GM15510 (cell line): Measurements from ENCODE around the gene ATP2B3.

Experiments
- POLR2A ChIP-seq: IDR thresholded peaks from 3 replicates; pipeline ENCODE4 v1.6.1; 2011; ENCODE audit warnings: borderline replicate concordance; ENCODE audit not compliant: insufficient read length; ENCODE audit errors: extremely low read depth

The ATP2B3 gene

DNA sequence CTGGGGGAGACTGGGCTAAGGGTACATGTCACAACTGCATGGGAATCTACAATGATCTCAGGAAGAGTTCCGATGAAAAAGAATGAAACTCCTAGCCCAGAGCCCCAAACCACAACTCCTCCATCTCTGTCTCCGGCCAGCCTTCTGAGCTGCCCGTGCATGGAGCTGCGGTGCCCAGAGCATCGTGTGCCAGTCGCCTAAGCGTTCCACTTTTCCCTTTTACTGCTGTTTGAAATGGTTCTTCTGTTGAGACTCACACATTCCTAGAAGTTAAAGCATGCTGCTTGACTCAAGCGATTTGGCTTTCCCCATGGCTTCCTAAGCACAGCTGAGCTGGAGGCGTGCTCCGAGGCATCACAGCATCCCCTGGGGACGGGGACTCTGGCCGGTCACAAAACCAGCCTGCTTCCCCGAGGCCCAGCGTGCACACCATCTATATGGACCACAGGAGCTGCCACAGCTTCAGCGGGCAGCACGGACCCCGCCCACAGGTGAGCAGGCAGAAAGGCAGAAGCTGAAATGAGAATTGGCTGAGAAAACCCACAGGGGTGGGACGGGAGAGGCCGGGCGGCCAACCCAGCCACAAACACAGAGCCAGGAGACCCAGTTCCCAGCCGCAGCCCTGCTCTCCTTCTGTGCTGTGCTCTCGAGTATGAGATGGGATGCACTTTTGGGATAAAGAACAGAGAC is 76.5 kb downstream of the ATP2B3 start:
- no peak for TF ChIP-seq POLR2A

DNA sequence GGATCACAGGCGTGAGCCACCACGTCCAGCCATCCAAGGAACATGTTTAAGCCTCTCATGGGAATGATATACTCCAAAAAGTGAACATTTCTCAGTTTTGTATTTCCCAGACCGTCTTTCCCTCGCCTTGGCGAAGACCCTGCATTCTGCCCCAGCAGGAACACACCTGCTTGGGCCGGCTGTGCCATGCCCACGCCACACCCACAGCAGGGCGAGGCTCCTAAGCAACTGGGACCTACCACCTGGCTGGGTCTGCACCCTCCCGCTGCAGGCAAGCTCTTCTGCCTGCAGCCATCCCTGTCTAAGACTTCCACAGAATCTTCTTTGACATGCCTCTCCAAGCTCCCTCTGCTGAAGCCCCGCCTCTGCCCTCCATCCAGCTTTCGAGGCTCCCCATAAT is 77.9 kb downstream of the ATP2B3 start:
- TF ChIP-seq POLR2A, result no peak

DNA sequence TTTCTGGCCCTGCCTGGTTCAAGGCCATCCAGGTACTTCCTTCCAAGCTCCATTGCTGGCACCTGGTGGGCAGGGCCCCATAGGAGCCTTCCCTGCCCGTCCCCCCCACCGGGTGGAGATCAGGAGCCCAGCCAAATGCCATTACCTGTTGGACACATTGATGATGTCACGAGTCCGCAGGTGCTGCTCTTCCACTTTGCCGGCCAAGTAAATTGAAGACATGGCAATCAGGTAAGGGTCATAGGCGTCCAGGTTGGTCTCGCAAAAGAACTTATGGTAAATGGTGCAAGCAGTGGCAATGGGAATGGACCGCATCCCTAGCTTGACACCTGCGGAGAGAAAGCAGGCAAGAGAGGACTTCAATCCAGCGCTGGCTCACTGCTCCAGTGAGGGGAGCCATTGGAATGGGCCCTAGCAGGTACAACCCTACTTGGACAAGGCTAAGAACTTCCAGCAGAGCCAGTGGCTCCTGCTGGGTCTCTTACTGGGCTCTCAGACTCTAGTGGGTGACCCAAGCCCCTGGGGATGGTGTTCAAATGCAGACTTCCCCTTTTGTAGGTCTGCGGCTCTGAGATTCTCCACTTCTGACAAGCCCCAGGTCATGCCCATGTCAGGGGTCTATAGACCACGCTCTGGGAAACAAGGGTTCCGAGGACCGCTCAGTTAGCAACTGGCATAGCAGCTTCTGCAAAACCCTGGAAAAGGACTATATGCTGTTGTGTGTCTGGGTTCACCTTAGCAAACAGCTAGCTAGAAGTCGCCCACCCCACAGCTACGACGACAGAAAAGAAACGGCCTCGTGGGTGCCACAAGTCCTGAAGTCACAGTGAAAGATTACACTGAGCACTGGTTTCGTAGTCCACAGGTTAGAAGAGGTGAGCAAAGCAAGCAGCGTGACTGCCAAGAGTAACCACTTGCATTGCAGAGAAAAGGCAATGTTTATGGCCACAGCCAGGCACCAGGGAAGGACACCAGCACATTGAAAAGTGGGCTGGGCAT is 78.7 kb downstream of the ATP2B3 start:
- TF ChIP-seq POLR2A, result no peak

DNA sequence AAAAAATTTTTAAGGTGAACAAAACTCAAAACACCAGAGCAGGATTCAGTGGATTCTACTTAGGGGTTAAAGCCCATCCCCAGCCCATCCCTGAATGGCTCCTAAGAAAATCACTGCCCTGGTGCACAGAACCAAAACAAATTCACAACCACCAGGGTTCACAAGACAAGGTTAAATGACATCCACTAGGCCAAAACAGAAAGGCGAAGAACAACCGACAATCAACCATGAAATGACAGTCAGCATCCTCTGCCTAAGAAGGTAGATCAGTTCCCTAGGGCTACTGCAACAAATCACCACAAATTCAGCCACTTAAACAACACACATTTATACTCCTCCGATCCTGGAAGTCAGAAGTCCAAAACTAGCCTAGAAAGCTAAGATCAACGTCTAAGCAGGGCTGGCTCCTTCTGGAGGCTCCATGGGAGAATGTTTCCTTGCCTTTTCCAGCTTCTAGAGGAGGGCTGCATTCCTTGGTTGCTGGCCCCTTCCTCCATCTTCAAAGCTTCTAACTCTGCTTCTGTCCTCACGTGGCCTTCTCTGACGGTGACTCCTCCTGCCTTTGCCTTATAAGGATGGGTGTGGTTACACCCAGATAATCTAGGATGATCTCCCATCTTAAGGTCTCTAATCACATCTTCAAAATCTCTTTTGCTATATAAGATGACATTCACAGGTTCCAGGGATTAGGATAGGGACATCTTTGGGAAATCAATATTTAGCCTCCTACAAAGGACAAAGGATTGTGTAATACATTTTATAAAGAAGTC is 79.7 kb downstream of the ATP2B3 start:
- no peak for TF ChIP-seq POLR2A

GRCh38 chrX:153598541-153599191 is 81.2 kb downstream of the ATP2B3 start, which contains the start of gene CCNQ:
Gene CCNQ, minus strand, starts transcription at chrX:153599139. Its CDS starts 66 bp downstream, at chrX:153599073.
- peak; percentile 44 for TF ChIP-seq POLR2A

DNA sequence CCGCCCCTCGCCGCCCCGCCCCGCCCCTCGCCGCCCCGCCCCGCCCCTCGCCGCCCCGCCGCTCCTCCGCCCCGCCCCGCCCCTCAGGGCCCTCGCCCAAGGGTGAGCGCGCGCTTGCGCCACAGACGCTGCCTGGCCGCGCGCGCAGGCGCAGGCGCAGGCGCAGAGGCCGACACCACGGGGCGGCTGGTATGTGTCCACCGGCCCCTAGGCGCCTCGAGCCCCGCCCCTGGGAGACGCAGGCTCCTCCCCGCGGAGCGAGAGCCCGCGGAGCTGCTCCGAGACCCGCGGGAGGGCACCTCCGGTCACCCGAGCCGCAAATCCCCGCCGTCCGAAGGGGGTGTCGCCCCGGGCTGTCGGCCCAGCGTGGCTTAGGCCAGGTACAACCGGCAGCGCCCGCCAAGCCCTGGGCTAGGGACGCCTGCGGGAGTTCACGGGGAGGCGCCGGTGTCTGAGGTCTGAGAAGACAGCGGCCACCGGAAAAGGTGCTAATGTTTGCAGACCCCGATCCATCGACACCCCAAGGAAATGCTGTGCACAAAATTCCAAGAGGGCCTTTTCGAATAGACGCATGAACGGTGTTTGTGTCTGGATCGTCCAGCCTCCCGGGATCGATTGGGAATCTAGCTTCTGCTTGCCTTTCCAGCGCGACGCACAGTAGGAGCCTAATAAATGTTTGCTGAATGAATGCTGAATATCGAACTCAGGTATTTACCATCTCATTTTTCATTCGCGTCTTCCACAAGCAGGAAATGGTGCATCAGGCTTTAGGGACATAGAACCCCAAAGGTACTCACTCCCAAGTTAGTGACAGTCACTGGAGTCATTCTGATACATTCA is 82.0 kb downstream of the ATP2B3 start:
- no peak for TF ChIP-seq POLR2A

DNA sequence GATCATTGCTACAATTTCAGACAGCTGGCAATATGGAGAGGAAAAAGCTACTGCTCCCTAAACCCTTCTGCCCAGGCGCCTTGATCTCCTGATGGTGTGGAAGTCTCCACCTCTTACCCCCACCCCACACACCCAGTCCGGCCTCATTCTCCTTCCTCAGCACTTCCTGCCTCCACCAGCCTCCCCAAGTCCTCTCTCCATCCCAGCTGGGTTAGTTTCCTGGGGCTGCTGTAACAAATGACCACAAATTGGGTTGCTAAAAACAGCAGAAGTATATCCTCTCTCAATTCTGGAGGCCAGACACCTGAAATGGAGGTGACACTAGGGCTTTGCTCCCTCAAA is 82.6 kb downstream of the ATP2B3 start:
- no peak for TF ChIP-seq POLR2A

DNA sequence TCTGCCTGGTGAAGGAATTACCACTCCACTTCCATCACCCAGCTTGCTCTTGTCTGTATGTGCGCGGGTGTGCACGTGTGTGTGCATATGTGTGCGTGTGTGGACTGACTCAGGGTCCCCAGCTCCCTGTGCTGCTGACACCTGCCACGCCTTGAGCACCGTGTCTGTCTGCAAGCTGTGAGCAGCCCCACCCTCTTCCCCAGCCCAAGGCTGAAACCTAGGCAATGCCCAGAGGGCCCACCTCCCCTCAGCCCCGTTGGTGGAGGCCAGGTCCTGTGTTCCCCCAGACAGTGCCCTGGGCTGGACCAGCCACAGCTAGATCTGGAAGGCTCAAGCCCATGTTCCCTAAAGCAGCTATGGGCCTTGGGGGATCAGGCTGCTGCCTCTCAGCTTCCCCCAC is 83.5 kb downstream of the ATP2B3 start:
- TF ChIP-seq POLR2A, result no peak

GRCh38 chrX:153601511-153602110 is 84.2 kb downstream of the ATP2B3 start:
- TF ChIP-seq POLR2A, result no peak

- TF ChIP-seq POLR2A, result no peak
Observed at GRCh38 chrX:153602601-153603000, 85.2 kb downstream of the ATP2B3 start.

DNA sequence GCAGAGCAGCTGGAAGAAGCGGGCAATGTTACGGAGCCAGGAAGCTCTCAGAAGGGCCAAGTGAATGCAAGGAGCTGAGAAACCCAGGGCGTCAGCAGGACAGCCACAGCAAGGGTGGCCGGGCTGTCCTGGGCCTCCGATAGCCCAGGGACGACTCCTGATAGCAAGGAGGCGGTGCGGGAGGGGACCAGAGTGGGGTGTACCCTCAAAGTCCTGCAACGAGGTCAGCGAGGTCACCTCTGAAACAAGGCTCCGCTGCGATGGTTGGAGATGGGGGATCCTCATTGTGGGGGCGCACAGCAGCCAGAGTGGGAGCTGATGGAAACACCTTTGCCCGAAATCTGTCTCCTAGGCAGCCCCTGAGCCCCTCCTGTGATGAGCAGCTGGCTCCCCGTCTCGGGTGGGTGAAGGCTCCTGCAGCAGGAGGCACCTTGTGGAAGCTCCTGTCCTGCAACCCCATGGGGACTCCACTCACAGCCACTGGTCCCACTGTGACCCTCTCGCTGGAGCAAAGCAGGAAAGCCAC is 85.8 kb downstream of the ATP2B3 start:
- no peak for TF ChIP-seq POLR2A

- no peak for TF ChIP-seq POLR2A
Observed at GRCh38 chrX:153606503-153606902, 89.1 kb downstream of the ATP2B3 start.

GRCh38 chrX:153608376-153608775 is 90.9 kb downstream of the ATP2B3 start:
- no peak for TF ChIP-seq POLR2A
